H7 (cell line): ENCODE results near the gene SLC25A21. TPM values are rescaled to one million over a fixed set of nuclear protein-coding genes. Genes with fewer than 3 reads are reported as not detected.

Source experiments
- DNase-seq: peaks from one replicate; pipeline ENCODE4 v3.0.0; 2012
- H3K27me3 ChIP-seq: 2 replicates; pipeline ENCODE4 v1.6.0; 2011; ENCODE audit warnings: mild to moderate bottlenecking, low read length; ENCODE audit not compliant: control insufficient read depth, insufficient read depth
- H3K36me3 ChIP-seq: replicated peaks from 2 replicates; pipeline ENCODE4 v1.5.1; 2011; ENCODE audit warnings: low read length; ENCODE audit not compliant: control insufficient read depth, insufficient read depth
- H3K4me3 ChIP-seq: 2 replicates; pipeline ENCODE4 v1.5.1; 2011; ENCODE audit warnings: low read depth, mild to moderate bottlenecking, control low read depth, low read length, moderate library complexity; ENCODE audit not compliant: insufficient read depth
- total RNA-seq: library from RNA; depleted of rRNA; stranded (reverse); fragments of >200 nt; shearing (Covaris generic); gene quantifications from 2 replicates; pipeline ENCODE4 v1.2.3, GENCODE V29; 2014

SLC25A21 gene
- total RNA-seq, 1 experiment from 2014 or later, result 7.7 TPM

GRCh38 chr14:37045340-37046061 is 126.9 kb downstream of the SLC25A21 start:
- no peaks in the 10 kb centered on the region for H3K27me3 ChIP-seq
- DNase-seq, result no peak
- H3K4me3 ChIP-seq, result no peak overlapping the region

GRCh38 chr14:37037636-37038387 is 134.6 kb downstream of the SLC25A21 start:
- no peaks in the 10 kb centered on the region for H3K36me3 ChIP-seq
- no peaks in the 10 kb centered on the region for H3K27me3 ChIP-seq
- H3K4me3 ChIP-seq, result no peak overlapping the region
- no peak for DNase-seq

More at GRCh38 chr14:37045340-37046061, 126.9 kb downstream of the SLC25A21 start:
- no peaks in the 10 kb centered on the region for H3K36me3 ChIP-seq

GRCh38 chr14:37036669-37037341 is 135.6 kb downstream of the SLC25A21 start:
- DNase-seq, result no peak
- no peaks in the 10 kb centered on the region for H3K27me3 ChIP-seq
- no peaks in the 10 kb centered on the region for H3K36me3 ChIP-seq
- H3K4me3 ChIP-seq, result no peak overlapping the region

- no peak overlapping the region for H3K4me3 ChIP-seq
- H3K27me3 ChIP-seq, result no peaks in the 10 kb centered on the region
- no peak for DNase-seq
- H3K36me3 ChIP-seq, result no peaks in the 10 kb centered on the region
These were observed 137.0 kb downstream of the SLC25A21 start for GRCh38 chr14:37035401-37035800.

GRCh38 chr14:37034410-37035285 is 137.8 kb downstream of the SLC25A21 start:
- no peaks in the 10 kb centered on the region for H3K36me3 ChIP-seq
- no peaks in the 10 kb centered on the region for H3K27me3 ChIP-seq
- H3K4me3 ChIP-seq, result no peak overlapping the region
- DNase-seq, result no peak

- DNase-seq, result no peak
- Histone ChIP-seq H3K36me3 (no peaks in the 10 kb centered on the region), H3K27me3 (no peaks in the 10 kb centered on the region), H3K4me3 (no peak overlapping the region)
These were observed 139.5 kb downstream of the SLC25A21 start for GRCh38 chr14:37032863-37033262.

GRCh38 chr14:37027188-37027824 is 145.1 kb downstream of the SLC25A21 start:
- DNase-seq, result no peak
- Histone ChIP-seq H3K27me3 (no peaks in the 10 kb centered on the region), H3K4me3 (no peak overlapping the region), H3K36me3 (no peaks in the 10 kb centered on the region)

- H3K36me3 ChIP-seq, result no peaks in the 10 kb centered on the region
- H3K27me3 ChIP-seq, result no peaks in the 10 kb centered on the region
- no peak for DNase-seq
- no peak overlapping the region for H3K4me3 ChIP-seq
These were observed 148.4 kb downstream of the SLC25A21 start for GRCh38 chr14:37023875-37024565.

- no peak for DNase-seq
- Histone ChIP-seq H3K36me3 (no peaks in the 10 kb centered on the region), H3K4me3 (no peak overlapping the region), H3K27me3 (no peaks in the 10 kb centered on the region)
These were observed 151.0 kb downstream of the SLC25A21 start for GRCh38 chr14:37021390-37021789.

GRCh38 chr14:37019488-37019887 is 152.9 kb downstream of the SLC25A21 start:
- no peak for DNase-seq
- no peaks in the 10 kb centered on the region for H3K27me3 ChIP-seq
- no peaks in the 10 kb centered on the region for H3K36me3 ChIP-seq
- H3K4me3 ChIP-seq, result no peak overlapping the region

GRCh38 chr14:37018571-37019240 is 153.7 kb downstream of the SLC25A21 start:
- Histone ChIP-seq H3K4me3 (no peak overlapping the region), H3K36me3 (no peaks in the 10 kb centered on the region), H3K27me3 (no peaks in the 10 kb centered on the region)
- no peak for DNase-seq

- no peaks in the 10 kb centered on the region for H3K27me3 ChIP-seq
- no peak overlapping the region for H3K4me3 ChIP-seq
- no peak for DNase-seq
- no peaks in the 10 kb centered on the region for H3K36me3 ChIP-seq
These were observed 159.3 kb downstream of the SLC25A21 start for GRCh38 chr14:37013078-37013477.

- no peak for DNase-seq
- H3K4me3 ChIP-seq, result no peak overlapping the region
- H3K36me3 ChIP-seq, result no peaks in the 10 kb centered on the region
- H3K27me3 ChIP-seq, result no peaks in the 10 kb centered on the region
These were observed 173.7 kb downstream of the SLC25A21 start for GRCh38 chr14:36998686-36999085.
